Subcutaneous abdominal adipose tissue (tissue), 5 donors: Measurements from ENCODE around the gene ENPEP.

Experiments
- H3K27ac ChIP-seq: one replicate; pipeline ENCODE4 v1.7.0; 2013; ENCODE audit warnings: low read depth, mild to moderate bottlenecking, inconsistent platforms, low read length, moderate library complexity
- H3K27me3 ChIP-seq, 5 donors: one replicate each; pipeline ENCODE4 v1.7.0; 2013; ENCODE audit warnings: low read length in 5 of 5, inconsistent platforms in 1 of 5; ENCODE audit not compliant: control insufficient read depth in 5 of 5, insufficient read depth in 4 of 5
- H3K36me3 ChIP-seq, 5 donors: one replicate each; pipeline ENCODE4 v1.7.0; 2013; ENCODE audit warnings: low read length in 5 of 5; ENCODE audit not compliant: control insufficient read depth in 5 of 5, insufficient read depth in 5 of 5
- H3K4me1 ChIP-seq, 5 donors: one replicate each; pipeline ENCODE4 v1.7.0; 2013; ENCODE audit warnings: low read length in 5 of 5, mild to moderate bottlenecking in 3 of 5, moderate library complexity in 1 of 5; ENCODE audit not compliant: control insufficient read depth in 5 of 5, insufficient read depth in 5 of 5
- H3K4me3 ChIP-seq, 5 donors: one replicate each; pipeline ENCODE4 v1.7.0; 2013; ENCODE audit warnings: low read length in 5 of 5, low read depth in 1 of 5
- H3K9ac ChIP-seq, 5 donors: one replicate each; pipeline ENCODE4 v1.7.0; 2013; ENCODE audit warnings: low read length in 5 of 5, mild to moderate bottlenecking in 4 of 5, moderate library complexity in 3 of 5
- H3K9me3 ChIP-seq, 5 donors: one replicate each; pipeline ENCODE4 v1.7.0; 2013; ENCODE audit warnings: low read length in 5 of 5; ENCODE audit not compliant: control insufficient read depth in 5 of 5
- donor health status: healthy.
- donor health status: healthy.
- donor health status: healthy.
- donor health status: healthy.
- donor health status: healthy.

The ENPEP gene

DNA sequence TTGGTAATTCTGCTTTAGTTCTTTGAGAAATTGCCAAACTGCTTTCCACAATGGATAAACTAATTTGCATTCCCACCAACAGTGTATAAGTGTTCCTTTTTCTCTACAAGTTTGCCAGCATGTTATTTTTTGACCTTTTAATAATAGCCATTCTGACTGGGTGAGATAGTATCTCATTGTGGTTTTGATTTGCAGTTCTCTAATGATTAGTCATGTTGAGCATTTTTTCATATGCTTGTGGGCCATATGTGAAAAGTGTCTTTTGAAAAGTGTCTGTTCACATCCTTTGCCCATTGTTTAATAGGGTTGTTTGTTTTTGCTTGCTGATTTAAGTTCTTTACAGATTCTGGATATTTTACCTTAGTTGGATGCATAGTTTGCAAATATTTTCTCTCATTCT, 25.9 kb downstream of the ENPEP start:
- H3K27ac ChIP-seq = no peak overlapping the region
- H3K9me3 ChIP-seq = no peaks in the 10 kb centered on the region
- peaks cover 0 to 7% (median 0%) of the 10 kb centered on the region in 5 donors for H3K4me1 ChIP-seq
- no peak overlapping the region for H3K9ac ChIP-seq
- H3K4me3 ChIP-seq = no peak overlapping the region
- H3K27me3 ChIP-seq = no peaks in the 10 kb centered on the region
- H3K36me3 ChIP-seq = no peaks in the 10 kb centered on the region

DNA sequence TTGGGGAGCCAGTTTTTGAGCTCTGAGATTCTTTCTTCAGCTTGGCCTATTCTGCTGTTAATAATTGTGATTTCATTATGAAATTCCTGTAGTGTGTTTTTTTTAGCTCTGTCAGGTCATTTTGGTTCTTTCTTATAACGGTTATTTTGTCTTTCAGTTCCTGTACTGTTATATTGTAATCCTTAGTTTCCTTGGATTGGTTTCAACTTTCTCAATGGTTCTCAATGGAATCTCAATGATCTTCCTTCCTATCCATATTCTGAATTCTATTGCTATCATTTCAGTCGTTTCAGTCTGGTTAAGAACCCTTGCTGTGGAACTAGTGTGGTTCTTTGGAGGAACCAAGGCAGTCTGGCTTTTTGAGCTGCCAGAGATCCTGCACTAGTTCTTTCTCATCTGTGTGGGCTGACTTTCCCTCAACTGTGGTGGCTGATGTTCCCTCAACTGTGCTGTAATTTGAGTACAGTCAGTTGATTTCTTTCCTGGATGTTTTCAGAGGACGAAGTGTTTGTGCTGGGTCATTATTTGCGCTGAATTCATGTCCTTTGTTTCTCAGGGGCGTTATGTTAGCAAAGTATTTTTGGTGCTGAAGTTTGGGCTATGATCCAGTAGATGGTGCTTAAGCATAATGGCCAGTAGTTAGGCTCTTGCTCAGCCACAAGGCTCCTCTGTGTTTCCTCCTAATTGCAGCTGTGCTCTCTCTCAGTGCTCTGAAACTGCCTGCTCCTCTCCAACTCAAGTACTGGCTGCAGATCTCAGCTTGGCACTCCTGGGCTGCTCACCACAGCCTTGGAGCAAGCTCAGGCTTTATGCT, 27.5 kb downstream of the ENPEP start:
- Histone ChIP-seq H3K36me3 (no peaks in the 10 kb centered on the region), H3K4me1 (peaks cover 0 to 7% (median 0%) of the 10 kb centered on the region in 5 donors), H3K4me3 (no peak overlapping the region), H3K9ac (no peak overlapping the region), H3K27ac (no peak overlapping the region), H3K9me3 (no peaks in the 10 kb centered on the region), H3K27me3 (no peaks in the 10 kb centered on the region)

DNA sequence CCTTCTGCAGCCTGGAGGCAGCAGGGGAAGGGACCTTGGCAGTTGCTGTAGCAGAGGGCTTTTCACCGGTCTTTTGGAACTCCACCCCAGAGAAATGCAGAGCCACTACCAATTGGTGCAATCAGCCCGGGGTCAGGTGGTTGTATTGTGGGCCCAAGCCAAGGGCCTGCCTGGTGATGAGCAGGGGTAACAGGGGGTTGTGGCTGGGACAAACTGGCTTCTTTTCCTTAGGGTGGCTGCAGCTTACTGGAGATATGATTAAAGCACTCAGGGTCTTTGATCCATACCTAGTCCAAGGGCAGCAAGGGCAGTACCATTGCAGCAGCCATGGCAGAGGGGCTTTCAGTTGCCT, 28.1 kb downstream of the ENPEP start:
- H3K9me3 ChIP-seq = no peaks in the 10 kb centered on the region
- no peaks in the 10 kb centered on the region for H3K27me3 ChIP-seq
- no peak overlapping the region for H3K27ac ChIP-seq
- H3K4me3 ChIP-seq = no peak overlapping the region
- H3K9ac ChIP-seq = no peak overlapping the region
- peaks cover 0 to 7% (median 0%) of the 10 kb centered on the region in 5 donors for H3K4me1 ChIP-seq
- H3K36me3 ChIP-seq = no peaks in the 10 kb centered on the region

DNA sequence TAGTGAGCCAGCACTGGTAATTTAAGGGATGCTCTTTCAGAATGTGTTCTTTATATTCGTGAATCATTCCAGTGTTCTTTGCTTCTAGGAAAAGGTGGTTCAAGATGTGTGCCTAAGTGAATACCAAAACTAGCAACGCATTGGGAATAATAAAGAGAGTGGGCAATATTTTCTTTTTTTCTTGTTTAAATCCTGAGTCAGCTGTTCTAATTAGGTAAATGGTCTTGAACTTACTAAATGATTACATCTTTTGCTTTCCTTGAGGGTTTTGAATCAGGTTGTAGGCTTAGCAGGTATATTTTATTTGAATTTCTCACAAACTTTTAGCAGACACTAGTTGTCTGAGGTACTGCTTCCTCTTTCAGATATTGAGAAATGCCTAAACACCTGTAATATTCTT, 29.5 kb downstream of the ENPEP start:
- Histone ChIP-seq H3K27ac (no peak overlapping the region), H3K9me3 (no peaks in the 10 kb centered on the region), H3K36me3 (no peaks in the 10 kb centered on the region), H3K9ac (no peak overlapping the region), H3K4me1 (peaks cover 0 to 7% (median 0%) of the 10 kb centered on the region in 5 donors), H3K4me3 (no peak overlapping the region), H3K27me3 (no peaks in the 10 kb centered on the region)

DNA sequence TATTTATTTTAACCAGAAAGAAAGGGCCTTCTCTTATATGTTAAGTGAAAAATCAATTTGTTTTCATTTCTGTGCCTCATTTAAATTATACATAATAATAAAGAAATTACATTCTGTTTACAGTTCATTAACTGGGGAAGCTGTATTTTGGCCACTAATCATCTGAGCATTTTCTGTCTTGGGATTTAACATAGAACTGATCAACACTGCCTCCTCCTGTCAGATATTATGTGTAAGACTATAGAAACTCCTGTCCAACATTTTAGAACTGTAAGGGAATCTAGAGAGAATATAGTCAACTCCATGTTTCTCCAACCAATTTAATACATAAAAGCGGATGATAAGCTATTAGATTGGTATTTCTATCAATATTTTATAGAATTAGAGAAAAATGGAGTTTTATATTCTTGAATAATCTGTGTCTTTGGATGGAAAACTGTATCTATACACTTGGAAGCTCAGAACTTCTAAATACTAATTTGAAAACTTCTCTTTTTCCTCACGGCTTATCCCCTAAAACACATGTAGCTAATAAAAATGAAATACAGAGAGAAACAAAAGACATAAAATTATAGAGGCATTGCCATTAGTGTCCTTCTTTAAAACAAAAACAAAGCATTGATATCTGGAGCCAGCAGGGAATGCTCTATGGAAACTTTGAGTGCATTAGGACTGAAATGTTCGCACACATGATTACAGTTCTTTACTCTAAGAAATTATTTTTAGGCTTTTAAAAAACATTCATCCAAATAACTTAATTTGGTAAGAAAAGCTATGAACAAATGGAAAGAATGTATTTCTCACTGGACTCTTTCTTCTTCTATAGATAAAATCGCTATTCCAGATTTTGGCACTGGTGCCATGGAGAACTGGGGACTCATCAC, 33.1 kb downstream of the ENPEP start:
- no peak overlapping the region for H3K4me3 ChIP-seq
- no peaks in the 10 kb centered on the region for H3K9me3 ChIP-seq
- H3K9ac ChIP-seq = no peak overlapping the region
- peaks cover 0 to under 1% (median 0%) of the 10 kb centered on the region in 5 donors for H3K4me1 ChIP-seq
- H3K27me3 ChIP-seq = no peaks in the 10 kb centered on the region
- no peaks in the 10 kb centered on the region for H3K36me3 ChIP-seq
- H3K27ac ChIP-seq = no peak overlapping the region

DNA sequence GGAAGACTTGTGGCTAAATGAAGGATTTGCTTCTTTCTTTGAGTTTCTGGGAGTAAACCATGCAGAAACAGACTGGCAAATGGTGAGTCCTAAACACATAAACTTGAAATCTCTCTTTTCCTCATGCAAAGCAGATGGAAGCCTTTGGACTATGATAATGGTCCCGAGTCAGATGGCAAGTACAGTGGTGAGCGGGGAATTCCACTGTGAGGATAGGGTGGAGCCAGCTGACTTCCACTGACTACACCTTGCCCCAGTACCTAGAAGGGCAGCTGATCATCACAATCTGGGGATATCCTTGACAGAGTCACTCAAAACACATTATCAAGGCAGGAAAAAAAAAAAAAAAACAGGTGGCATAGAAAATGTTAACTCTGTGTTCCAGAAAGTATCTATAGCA, 34.3 kb downstream of the ENPEP start:
- no peaks in the 10 kb centered on the region for H3K9me3 ChIP-seq
- H3K36me3 ChIP-seq = no peaks in the 10 kb centered on the region
- H3K4me1 ChIP-seq = no peaks in the 10 kb centered on the region
- H3K27ac ChIP-seq = no peak overlapping the region
- H3K4me3 ChIP-seq = no peak overlapping the region
- H3K27me3 ChIP-seq = no peaks in the 10 kb centered on the region
- no peak overlapping the region for H3K9ac ChIP-seq

DNA sequence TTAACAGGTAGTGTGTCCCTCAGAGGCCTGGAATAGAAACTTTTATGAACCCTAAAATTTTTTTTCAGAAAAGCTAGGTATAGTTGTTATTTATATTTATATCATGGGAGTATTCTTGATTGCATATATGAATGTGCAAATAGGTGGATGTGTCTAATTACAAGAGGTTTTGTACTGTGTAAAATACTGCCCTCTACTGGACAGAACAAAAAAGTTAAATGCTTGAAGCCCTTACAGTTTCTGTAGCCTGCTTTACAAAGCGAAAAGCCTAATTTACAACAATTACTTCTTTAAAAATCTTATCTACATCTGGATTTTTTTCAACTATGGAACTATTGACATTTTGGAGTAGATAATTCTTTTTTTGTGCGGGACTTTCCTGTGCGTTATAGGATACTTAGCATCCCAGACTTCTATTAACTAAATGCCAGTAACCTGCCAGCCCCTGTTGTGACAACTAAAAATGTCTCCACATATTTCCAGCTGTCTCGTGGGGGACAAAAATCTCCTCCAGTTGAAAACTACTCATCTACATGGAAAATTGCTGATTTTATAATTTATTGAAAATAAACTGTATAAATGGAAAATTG, 35.1 kb downstream of the ENPEP start:
- no peaks in the 10 kb centered on the region for H3K9me3 ChIP-seq
- H3K27me3 ChIP-seq = no peaks in the 10 kb centered on the region
- H3K27ac ChIP-seq = no peak overlapping the region
- no peak overlapping the region for H3K9ac ChIP-seq
- H3K36me3 ChIP-seq = no peaks in the 10 kb centered on the region
- peaks cover 0 to 3% (median 0%) of the 10 kb centered on the region in 5 donors for H3K4me1 ChIP-seq
- H3K4me3 ChIP-seq = no peak overlapping the region

DNA sequence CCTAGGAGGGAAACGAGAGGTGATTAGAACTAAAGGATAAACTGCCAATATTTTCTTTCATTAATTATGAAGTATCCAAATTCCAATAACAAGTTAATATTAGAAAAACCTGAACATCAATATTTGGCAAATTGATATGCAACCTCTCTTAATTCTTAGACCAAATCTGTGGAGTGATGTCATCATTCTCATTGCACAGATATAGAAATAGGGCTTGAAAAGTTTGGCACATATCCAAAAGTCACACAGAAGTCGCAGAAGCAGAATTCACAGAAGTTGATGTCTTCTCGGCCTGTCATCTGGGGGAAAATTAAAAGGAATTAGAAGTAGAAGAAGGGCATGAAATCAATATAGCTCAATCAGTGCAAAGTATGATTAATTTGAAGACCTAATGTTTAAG, 36.9 kb downstream of the ENPEP start:
- Histone ChIP-seq H3K27ac (no peak overlapping the region), H3K9me3 (no peaks in the 10 kb centered on the region), H3K27me3 (no peaks in the 10 kb centered on the region), H3K4me1 (peaks cover 0 to 3% (median 0%) of the 10 kb centered on the region in 5 donors), H3K4me3 (no peak overlapping the region), H3K36me3 (no peaks in the 10 kb centered on the region), H3K9ac (no peak overlapping the region)

DNA sequence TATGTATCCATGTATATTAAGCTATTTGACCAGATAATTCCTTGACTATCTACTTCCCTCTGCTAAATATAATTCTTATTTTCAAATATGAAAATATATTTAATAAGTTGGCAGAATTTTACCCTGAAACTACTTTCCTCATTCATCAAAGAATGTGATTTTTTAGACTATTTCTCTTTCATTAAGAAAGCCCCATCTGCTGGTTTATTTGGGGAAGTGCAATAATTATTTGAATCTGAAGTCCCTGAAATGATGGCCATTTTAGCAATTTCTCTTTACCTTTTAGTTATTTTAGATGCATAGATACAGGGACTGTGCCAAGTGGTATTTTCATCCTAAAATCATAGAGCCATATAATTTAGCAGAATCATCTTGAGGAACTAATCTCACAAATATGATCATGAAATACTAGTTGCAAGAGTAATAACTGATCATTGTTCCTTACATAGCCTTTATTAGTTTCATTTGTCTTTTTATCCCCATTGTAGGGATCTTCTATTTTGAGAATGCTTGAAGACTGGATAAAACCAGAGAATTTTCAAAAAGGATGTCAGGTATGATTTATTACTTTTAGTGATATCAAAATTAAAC, 39.0 kb downstream of the ENPEP start:
- Histone ChIP-seq H3K4me3 (no peak overlapping the region), H3K27ac (no peak overlapping the region), H3K36me3 (no peaks in the 10 kb centered on the region), H3K9ac (no peak overlapping the region), H3K9me3 (no peaks in the 10 kb centered on the region), H3K27me3 (no peaks in the 10 kb centered on the region), H3K4me1 (peaks cover 0 to 3% (median 0%) of the 10 kb centered on the region in 5 donors)
